Measurements from ENCODE around the gene EPM2AIP1.
"Not testable (repeated sequence)": the region's sequence is repeated elsewhere in the genome, so short reads cannot be mapped to it uniquely, and the experiment has no call there.

The EPM2AIP1 gene

DNA sequence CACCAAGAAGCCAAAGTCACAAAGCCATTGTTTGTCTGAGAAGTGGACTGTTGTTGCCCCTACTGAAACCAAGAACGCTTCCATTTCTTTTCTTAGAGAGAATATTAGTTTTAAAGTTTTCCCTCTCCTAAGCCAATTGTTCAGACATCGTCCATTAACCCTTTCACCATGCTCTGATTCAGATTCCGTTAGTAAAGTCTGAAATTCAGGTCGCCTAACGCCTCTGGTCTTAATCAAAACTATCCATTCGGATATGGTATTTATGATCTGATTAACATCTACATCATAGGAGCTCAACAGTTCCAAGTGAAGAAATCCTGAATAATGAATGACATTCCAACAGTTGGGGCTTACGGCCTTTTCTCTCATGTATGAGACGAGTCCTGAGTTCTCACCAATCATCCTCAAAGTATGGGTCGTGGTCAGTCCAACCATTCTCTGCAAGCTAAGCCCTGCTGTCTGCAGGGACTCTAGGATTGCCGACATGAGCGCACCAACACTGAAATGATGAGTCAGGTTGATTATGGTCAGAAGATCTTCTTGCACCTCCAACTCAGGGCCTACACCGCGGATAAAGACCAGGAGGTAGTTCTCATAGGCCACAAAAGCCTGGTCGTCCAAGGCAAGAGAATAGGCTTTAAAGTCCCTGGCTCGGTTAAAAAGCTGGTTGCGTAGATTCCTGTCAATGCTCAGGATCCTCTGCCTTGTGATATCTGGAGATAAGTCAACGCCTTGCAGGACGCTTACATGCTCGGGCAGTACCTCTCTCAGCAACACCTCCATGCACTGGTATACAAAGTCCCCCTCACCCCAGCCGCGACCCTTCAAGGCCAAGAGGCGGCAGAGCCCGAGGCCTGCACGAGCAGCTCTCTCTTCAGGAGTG lies 767 bp downstream of the EPM2AIP1 start:
- DNase-seq: no peak

DNA sequence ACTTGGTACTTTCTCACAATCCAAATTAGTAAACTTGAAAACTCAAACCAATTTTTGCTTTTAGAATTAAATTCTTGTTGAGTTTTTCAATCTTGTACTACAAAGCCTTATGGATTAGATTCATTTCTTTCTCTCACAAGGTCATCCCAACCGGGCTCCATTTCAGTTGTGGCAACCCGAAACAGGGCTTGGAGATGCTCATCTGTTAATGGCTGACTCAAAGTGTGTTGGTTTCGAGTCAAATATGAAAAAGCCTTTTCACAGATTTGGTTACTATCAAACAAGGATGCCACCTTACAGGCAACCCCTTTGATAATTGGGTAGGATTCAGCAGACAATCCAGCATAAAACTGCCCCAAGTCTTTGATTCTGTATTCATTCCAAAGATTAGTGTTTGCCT lies 1.8 kb downstream of the EPM2AIP1 start:
- no peak for DNase-seq

- no peak for DNase-seq
Observed at GRCh38 chr3:36989568-36989967, 3.4 kb downstream of the EPM2AIP1 start.

DNA sequence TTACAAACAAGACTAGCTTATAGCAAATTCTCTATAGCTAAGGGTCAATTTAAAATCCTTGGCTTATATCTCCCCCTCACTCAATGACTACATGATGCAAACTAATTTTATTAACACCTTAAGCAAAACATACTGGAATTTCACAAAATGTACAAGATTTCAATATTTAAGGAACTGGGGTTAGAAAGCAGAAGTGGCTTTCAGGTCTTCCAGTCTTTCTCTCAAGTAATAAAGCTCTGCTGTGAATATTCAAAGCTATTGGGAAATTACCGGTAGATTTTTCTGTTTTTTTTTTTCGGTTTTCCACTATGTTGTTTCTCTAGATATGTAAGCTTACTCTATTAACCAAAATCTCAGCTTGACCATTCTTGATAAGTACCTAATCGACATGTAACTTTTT lies 3.9 kb downstream of the EPM2AIP1 start:
- DNase-seq: no peak

- DNase-seq: no peak
Observed at GRCh38 chr3:36988356-36988755, 4.6 kb downstream of the EPM2AIP1 start.

GRCh38 chr3:36981006-36981405 lies 11.9 kb downstream of the EPM2AIP1 start:
- no peak for DNase-seq

DNA sequence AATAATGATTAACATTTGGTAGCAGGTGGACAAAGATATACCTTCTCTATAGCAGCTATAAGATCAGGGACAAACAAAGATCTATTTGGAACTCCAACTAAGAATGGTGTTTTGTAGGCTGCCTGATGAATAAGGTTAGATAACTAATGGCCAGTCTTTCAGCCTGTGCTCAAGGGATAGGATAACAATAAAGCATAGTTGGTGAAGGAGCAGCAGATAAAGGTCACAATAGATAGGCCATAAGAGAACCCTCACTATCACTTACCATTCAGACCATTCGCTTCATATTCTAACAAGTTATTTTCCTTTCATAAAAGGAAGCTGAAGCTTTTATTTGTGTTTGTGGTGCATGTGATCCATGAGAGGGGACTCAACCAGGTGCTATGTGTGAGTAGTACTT lies 19.8 kb downstream of the EPM2AIP1 start:
- no peak for DNase-seq

DNA sequence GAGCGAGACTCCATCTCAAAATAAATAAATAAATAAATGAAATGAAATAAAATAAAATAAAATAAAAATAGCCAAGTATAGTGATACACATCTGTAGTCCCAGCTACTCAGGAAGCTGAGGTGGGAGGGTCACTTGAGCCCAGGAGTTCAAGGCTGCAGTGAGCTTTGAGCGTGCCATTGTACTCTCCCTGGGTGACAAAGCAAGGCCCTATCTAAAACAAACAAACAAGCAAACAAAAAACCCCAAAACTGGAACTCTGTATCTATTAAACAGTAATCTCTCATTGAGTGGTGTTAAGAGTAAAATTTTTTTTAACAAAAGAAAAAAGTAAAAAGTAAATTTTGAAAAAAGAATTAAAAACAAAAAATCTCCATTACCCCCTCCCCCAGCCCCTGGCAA lies 20.8 kb downstream of the EPM2AIP1 start:
- no peak for DNase-seq

GRCh38 chr3:36969540-36970432 lies 23.1 kb downstream of the EPM2AIP1 start:
- peak; percentile 73 to 91 for DNase-seq

DNA sequence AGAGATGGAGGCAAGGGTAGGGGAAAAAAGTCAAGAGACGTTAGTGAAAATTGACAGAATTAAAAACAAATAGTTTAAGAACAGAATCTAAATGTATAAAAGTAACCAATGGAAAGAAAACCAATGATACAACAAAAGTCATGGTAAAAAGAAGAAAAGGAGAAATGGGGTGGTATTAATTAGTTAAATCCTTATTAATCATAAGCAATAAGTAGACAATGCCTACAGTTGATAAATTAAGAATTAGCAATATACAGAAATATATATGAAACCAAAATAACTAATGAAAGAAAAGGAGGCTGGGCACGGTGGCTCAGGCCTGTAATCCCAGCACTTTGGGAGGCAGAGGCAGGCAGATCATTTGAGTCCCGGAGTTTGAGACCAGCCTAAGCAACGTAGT lies 23.8 kb downstream of the EPM2AIP1 start:
- DNase-seq: no peak

DNA sequence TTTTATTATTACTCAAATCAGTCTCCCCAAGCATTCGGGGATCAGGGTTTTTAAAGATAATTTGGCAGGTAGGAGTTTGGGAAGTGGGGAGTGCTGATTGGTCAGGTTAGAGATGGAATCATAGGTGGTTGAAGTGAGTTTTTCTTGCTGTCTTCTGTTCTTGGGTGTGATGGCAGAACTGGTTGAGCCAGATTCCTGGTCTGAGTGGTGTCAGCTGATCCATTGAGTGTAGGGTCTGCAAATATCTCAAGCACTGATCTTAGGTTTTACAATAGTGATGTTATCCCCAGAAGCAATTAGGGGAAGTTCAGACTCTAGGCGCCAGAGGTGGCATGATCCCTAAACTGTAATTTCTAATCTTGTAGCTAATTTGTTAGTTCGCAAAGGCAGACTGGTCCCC lies 27.5 kb downstream of the EPM2AIP1 start:
- no peak for DNase-seq

GRCh38 chr3:36964817-36965216 lies 28.1 kb downstream of the EPM2AIP1 start:
- peak; percentile 59 to 66 for DNase-seq

DNA sequence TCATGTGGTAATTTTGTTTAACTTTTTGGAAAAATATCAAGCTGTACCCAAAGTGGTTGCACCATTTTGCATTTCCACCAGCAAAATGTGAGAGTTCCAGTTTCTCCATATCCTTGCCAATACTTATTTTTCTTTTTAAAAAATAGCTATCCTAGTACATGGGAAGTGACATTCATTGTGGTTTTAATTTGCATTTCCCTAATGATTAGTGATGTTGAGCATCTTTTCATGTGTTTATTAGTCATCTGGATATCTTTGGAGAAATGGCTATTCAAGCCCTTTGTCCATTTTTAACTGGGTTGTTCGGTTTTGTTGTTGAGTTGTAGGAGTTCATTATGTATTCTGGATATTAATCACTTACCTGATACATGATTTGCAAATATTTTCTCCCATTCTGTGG lies 28.6 kb downstream of the EPM2AIP1 start:
- no peak for DNase-seq

DNA sequence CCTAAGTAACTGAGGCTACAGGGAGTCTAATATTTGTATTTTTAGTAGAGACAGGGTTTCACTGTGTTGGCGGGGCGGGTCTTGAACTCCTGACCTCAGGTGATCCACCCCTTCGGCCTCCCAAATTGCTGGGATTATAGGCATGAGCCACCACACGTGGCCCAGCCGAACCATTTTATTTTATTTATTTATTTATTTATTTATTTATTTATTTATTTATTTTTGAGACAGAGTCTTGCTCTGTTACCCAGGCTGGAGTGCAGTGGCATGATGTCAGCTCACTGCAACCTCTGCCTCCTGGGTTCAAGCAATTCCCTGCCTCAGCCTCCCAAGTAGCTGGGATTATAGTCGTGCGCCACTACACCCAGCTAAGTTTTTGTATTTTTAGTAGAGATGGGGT lies 29.9 kb downstream of the EPM2AIP1 start:
- DNase-seq: not testable (repeated sequence)

GRCh38 chr3:36960502-36960901 lies 32.4 kb downstream of the EPM2AIP1 start:
- DNase-seq: no peak

GRCh38 chr3:36959821-36960220 lies 33.1 kb downstream of the EPM2AIP1 start:
- DNase-seq: no peak

- DNase-seq: no peak
Observed at GRCh38 chr3:36957862-36958686, 34.9 kb downstream of the EPM2AIP1 start.

GRCh38 chr3:36957063-36957462 lies 35.9 kb downstream of the EPM2AIP1 start:
- DNase-seq: no peak

- no peak for DNase-seq
Observed at GRCh38 chr3:36956155-36956554, 36.8 kb downstream of the EPM2AIP1 start.

GRCh38 chr3:36954452-36955134 lies 38.3 kb downstream of the EPM2AIP1 start:
- DNase-seq: no peak

- not testable (repeated sequence) for DNase-seq
Observed at GRCh38 chr3:36947814-36948213, 45.1 kb downstream of the EPM2AIP1 start.

DNA sequence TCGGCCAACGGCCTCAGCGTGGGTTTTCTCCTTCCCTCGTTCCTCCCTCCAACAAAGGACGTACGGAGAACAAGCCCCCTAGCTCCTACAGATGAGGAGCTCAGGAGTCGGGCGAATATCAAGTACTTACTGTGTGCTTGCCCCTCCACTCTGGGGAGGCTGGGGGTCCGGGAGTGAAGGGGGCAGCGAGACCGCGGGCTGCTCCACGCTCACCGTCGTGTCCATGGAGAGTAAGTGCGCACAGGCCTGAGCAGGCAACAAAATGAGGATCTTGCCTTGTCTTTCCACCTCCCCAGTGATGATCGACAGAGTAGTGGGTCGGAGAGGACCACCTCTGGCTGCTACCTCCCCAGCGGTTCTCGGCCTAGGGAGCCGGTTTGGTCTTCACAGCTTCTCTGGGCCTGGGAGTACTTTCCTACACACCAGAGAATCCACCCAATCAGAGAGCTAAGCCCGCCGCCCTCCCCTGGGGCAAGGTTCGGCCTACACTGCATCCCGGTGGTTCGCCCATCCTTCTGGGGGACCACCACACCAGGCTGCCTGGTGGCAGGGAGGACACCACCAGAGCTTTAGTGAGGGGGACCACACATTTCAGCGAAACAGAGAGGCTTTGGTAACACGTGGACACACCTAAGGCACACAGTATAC lies 47.5 kb downstream of the EPM2AIP1 start:
- no peak for DNase-seq
